SIG-M5 (cell line): ENCODE measurements around the gene SLC39A13.

Source experiments
- DNase-seq: peaks from one replicate; lab custom pipeline; 2025; lab: John Stamatoyannopoulos, UW

Gene SLC39A13

DNA sequence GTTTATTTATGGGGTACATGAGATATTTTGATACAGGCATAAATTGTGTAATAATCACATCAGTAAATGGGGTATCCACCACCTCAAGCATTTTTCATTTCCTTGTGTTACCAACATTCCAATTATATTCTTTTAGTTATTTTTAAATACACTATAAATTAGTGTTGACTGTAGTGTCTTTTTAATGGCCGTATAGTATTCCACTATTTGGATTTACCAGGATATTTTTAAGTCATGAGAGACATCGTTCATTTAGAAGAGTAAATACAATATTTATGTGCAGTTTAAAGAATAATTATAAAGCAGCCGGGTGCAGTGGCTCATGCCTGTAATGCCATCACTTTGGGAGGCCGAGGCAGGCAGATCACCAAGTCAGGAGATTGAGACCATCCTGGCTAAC is 23.9 kb upstream of the SLC39A13 start:
- DNase-seq, result no peak

DNA sequence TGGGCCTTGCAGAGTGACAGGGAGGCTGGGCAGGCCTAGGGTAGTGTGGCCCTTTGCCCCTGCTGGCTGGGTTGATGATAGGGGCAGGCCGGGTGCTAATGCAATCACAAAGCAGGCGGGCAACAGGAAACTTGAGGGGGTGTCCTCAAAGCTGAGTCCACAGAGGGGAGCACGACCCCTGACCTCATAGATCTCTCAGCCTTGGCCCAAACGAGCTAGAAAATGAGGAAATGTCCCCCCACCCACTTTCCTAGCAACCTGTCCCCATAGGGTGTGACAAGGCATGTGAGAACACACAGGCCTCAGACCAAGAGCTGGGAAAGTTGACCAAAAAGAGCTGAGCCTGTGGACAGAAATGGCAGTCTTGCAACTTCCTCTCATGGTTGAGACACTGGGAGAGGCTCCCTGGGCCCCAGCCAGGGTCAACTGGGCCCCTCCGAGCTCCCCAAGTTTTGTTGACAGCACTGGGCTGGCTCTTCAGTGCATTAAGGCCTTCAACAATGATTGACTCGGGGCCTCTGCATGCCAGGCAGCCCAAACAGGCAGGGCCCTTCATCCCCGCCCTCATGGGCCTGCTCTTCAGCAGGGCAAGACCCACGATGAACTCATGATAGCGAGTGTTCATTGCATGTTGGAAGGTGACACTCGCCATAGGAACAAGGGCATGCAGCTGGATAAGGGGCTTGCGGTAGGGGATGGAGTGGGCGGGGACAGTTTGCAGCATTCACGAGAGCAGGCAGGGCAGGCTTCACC is 20.3 kb upstream of the SLC39A13 start:
- DNase-seq, result peak; percentile 23

GRCh38 chr11:47388697-47389576 is 19.5 kb upstream of the SLC39A13 start:
- no peak for DNase-seq

DNA sequence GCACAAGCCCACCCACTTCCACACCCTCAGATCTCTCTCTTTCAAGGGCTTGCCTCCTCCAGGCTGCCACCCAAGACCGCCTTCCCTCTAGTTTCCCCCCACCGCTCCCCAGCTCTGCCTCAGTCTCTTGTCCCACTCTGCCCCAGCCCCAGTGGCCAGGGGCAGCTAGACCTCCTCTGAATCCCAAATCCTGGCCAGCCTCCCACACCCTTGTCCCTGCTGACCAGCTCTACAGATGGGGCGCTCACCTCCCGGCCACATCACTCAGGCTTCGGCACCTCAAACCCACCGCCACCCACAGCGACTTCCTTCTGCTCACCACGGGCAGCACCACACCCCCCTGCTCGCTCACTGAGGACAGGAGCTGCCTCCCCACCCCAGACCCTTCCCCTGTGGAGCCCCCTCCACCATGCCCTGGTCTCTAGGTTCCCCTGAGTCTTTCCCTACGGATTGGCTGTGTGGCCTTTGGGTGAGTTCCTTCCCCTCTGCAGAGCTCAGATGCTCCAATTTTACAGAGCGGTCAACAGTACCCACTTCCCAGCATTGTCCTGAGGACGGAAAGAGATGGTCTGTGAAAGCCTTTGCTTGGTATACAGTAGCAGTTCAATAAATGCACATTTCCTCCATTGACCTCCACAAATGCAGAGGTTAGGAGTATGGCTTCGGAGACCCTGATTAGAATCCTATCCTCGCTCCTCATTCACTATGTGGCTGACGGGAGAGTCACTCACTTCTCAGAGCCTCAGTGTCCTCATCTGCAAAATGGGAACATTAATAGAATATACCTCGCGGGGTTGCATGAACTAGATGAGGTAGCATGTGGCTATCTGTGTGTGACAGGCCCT is 18.6 kb upstream of the SLC39A13 start:
- DNase-seq, result no peak

DNA sequence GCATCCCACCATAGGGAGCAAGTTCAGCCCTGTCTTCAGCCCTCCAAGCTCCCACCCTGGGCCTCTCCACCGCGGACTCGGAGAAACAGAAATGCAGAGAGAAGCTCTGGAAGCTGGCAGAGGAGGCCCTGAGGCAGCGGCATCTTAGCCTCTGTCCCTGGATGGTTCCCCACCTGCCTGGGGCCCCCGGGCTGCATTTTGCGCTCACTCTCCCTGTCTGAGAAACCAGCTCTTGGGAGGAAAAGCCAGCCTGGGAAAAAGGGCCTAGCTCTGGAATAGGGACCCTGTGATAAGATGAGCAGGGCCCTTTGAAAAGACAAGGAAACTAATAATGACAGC is 18.0 kb upstream of the SLC39A13 start:
- no peak for DNase-seq

DNA sequence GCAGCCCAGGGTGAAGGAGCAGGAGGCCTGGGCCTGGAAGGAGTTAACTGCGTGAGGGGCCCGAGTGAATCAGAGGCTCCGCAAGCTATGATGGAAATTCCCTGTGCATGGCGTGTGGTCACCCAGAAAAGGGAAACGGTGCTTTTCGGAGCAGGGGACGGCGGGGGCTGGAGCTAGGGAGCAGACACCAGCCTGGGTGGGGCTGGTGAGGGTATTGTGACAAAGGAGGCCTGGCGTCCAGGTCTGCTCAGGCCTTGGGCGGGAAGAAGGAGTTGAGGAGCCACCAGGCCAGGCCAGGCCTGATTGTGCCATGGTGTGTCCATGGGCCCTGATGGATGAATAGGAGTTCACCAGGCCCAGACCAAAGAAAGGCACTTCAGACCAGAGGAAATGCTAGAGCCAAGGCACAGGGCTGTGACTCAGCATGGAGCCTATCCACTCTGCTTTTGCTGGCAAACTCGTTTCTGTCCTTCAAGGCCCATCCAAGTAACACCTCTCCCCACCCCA is 17.3 kb upstream of the SLC39A13 start:
- DNase-seq, result peak; percentile 32

DNA sequence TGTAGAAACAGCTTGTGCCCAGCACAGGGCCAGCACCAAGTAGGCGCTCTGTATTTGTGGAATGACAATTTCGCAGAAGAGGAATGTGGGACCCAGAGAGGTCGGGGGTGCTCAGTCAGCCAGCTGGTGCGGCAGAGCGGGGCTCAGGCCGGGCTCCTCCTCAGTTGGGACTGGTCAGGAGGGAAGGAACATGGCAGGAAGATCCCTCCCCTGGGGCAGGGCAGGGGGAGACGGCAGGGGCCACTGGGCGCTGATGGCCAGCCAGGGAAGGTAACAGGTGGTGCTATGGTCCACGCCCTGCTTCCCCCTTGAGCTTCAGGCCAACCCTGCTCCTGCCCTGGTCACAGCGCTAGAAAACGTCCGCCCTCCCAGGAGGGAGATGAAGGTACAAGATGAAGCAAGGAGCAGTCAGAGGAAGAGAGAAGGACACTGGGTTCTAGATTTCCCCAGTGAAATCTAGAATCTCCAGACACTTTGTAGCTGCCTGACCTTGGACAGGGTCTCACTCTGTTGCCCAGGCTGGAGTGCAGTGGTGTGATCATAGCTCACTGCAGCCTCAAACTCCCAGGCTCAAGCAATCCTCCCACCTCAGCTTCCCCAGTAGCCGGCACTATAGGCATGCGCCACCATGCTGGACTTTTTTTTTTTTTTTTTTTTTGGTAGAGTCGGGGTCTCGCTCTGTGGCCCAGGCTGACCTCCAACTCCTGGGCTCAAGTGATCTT is 16.5 kb upstream of the SLC39A13 start:
- DNase-seq, result no peak

DNA sequence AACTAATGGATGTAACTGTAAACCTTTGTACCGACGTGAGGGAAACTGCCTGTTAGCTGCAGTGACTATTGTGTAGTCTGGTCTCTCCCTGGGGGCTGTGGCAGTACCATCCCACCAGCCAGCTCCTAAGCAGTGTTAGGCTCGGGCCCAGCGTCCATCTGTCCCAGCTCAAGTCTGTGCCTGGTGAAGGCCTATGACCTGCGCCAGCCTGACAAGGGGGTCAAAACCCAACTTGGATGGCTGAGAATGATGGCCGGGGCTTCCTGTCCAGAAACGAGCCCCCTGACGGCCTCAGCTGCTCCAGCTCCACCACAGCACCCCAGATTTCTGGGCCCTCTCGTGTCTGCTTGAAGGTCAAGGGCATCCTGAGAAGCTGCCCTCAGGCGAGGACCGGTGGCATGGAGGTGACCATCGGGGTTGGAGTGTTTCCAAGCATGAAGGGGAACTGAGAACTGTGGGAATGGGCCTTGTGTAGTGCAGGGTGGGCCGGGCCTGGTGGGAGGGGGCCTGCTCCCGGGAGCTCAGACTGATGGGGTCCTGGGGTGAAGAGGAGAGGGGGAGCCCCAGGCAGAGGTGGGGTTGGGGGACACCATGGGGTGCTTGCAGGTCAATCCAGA is 15.7 kb upstream of the SLC39A13 start:
- DNase-seq, result no peak

DNA sequence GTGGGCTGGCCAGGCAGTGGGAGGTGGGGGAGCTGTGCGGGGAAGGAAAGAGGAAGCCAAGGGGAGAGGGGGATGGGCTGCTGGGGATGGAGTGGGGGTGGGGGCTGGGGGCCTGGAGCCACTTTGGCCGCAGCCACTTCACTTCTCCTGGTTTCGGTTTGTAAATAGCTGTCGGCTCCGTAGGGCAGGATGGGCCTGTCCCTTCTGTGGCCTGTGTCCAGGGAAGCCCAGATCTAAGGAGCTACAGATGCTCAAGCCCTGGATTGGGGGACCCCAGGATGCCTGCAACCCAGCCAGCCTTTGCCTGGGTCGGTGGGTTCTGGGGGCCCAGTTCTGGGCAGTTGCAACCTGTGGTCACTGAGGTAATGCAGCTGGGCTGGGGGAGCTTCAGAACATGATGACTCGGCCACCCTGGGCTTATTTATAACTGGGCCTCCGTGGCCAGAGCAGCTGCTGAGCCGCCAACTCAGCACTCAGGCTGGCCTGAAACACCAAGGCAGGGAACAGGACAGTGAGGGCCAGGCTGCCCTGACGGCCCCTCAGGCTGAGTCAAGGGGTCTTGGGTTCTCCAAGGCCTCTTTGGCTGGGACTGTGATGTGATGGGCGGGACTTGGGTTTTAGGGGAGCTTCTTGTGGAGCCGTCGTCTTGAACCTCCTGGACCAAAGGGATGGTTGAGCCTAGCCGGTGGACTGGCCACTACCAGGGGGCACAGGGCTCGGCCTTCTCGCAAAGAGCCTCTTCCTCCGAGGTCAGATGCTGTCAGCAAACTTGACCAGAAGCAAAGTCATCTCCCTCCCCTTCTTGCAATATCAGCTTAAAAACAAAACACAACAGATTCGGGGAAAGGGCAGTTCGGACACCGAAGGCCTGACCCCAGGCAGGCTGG is 15.0 kb upstream of the SLC39A13 start:
- DNase-seq, result no peak

- no peak for DNase-seq
Observed at GRCh38 chr11:47394050-47394321, 14.4 kb upstream of the SLC39A13 start.

DNA sequence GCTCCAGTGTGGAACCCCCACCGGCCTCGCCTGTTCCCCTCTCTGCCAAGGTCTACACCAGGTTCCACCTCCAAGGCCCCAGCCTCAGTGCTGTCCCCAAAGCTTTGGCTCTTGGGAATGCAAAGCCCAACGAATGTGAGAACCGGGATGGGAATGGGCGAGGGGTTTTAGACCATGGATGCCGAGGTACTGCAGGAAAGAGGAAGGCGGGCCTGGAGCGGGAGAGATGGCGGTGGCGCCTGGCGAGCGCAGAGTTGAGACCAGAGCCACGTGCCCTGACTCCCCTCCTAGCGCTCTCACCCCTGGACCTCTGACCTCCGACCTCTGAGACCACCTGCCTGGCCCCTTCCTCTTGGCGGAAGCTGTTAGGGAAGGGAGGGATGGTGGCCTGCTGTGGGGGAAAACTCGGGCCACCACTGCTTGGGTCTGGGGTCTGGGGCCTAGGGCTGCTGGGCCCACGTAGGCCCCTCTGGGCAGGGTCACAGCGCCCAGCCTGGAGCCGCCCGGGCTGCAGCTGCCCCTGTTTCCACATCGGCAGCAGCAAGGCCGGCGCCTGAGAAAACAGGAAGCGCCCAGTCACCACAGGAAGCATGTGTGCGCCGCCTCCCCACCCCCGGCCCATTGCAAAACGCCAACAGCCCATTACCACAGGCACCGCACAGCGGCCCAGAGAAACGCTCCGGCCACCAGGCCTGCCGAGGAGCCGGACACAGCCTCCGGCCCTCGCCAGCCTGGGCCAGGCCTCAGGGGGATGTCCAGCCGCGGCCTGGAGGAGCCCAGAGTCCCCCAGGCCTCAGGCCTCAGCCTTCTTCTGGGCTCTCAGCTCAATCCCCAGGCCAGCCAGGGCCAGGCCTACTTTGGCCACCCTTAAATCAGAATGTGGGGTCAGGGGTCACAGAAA is 13.8 kb upstream of the SLC39A13 start:
- peak; percentile 10 for DNase-seq

DNA sequence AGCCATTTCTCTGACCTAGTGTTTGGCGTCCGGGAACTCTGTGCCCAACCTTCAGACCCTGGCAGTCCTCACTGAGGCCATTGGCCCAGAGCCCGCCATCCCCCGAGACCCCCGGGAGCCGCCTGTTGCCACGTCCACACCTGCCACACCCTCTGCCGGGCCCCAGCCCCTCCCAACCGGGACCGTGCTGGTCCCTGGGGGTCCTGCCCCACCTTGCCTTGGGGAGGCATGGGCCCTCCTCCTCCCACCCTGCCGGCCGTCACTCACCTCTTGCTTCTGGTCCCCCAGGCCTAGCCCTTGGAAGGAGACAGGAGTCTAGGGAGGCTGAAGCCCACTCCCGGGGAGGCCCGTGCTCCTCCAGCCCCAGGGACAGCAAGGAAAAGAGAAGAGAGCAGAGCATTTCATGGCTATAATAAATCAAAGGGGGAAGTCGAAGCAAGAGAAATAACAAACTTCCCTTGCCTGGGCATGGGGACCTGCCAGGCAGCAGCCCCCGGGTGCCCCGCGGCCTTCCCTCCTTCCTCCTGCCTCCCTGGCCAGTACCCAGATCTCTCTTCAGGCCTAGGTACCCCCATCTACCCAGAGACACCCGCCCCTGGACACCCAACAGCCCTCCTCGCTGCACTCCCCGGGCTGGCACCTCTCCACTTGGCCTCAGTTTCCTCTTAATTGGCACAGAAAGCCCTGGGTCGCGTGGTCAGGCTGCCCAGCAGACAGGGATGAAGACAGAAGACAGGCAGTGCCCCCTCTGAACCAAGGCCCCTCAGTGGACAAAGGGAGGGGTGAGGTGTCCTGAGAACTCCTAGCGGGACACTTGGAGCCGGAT is 13.0 kb upstream of the SLC39A13 start:
- no peak for DNase-seq

DNA sequence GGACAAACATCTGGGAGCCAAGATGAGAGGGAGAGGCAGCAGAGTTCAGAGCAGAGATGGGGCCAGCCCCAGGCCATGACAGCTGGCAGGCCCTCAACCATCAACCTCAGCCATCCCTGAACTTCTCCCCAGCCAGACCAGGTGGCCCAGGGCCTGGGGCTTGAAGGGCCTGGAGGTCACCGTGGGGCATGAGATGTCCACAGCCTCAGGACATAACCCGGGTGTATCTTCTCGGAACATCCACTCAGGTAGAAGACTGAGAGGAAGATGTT is 12.4 kb upstream of the SLC39A13 start:
- no peak for DNase-seq

- DNase-seq, result no peak
Observed at GRCh38 chr11:47398011-47398410, 10.4 kb upstream of the SLC39A13 start.

- DNase-seq, result no peak
Observed at GRCh38 chr11:47398551-47398950, 9.8 kb upstream of the SLC39A13 start.

DNA sequence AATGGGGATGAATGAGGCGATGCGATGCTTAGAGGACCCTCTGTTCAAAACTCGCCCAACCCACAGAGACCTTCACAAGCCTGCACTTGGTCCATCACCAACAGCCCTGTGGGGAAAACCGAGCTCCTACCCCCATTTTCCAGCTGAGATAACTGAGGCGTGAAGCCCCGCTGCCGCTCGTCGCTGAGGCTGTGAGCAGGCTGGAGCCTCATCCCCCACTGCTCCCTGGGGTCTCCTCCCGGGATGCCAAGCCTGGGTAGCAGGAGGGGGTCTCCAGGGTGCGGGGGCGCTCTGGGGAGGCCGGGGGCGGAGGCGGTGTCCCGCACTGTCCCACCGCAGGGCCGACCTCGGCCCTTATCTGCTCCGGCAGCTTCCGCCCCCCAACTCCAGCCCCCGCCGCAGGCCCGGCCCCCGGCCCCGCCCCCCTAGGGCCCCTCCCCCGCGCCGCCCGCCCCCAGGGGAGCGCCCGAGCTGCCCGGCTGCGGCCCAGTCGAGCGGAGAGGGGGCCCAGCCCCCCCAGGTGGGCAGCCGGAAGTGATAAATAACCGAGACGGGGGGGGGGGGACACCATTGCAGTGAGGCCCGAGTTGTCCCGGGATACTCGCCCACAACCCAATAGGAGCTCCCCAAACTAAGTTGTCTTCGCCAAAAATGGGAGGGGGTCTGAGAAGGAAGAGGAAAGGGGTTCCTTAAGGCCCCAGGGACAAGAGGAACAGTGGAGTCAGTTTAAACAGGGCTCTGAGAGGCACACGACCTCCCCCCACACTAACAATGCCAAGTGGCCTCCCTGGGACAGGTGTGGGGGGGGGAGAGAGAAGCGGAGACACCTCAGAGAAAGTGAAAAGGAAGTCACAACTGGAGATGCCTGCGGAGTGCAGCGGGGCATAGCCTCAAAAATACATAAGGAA is 8.3 kb upstream of the SLC39A13 start:
- DNase-seq, result no peak

DNA sequence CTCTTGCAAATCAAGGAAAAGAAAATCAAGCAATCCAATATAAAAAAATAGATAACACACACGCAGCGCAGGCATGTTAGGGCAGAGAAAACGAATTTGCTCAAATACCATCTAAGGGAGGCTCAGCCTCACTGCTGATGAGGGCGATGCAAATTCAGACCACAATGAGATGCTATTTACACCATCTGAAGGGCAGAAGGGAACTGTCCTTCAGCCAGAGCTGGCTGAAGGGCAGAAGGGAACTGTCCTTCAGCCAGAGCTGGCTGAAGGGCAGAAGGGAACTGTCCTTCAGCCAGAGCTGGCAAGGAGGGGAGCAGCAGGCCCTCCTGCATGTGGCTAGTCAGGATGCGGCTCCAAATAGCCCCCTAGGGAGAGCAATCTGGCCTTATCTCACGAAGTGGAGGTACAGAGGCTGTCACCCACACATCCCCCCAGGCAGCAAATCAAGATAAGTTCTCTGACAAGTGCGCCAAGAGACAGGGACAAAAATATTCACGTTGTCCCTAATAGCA is 7.6 kb upstream of the SLC39A13 start:
- DNase-seq, result no peak
